NCI-H526 treated with DMSO at 0.1 percent for 48 hours (cell line): ENCODE measurements around the gene PASK.

Experiments used
- DNase-seq: peaks from one replicate; lab custom pipeline; 2025; lab: John Stamatoyannopoulos, UW

PASK gene

GRCh38 chr2:241147336-241147735 lies 1.9 kb downstream of the PASK start:
- no peak for DNase-seq

GRCh38 chr2:241146286-241146685 lies 3.0 kb downstream of the PASK start:
- no peak for DNase-seq

GRCh38 chr2:241142593-241142992 lies 6.7 kb downstream of the PASK start:
- DNase-seq: no peak

DNA sequence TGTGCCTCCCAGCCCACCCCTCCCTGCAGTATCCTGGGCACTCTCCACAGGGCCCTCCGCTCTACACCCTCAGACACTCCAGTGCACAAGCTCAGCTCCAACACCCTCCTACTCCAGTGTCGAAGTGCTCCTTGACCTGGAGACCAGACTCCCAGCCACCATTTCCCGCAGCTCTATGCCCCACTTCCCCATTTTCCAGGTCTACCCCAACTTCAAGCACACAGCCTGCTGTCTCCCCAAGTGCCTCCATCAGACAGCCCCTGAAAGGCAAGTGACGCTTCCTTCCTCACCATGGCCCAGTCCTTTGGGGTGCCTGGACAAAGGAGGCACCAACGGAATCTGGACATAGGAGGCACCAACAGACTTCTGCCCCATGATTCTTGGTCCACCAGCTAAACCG lies 7.2 kb downstream of the PASK start:
- DNase-seq: no peak

GRCh38 chr2:241141214-241141770 lies 8.0 kb downstream of the PASK start:
- DNase-seq: no peak

GRCh38 chr2:241140445-241140840 lies 8.8 kb downstream of the PASK start:
- DNase-seq: no peak

GRCh38 chr2:241139531-241140444 lies 9.5 kb downstream of the PASK start:
- no peak for DNase-seq

DNA sequence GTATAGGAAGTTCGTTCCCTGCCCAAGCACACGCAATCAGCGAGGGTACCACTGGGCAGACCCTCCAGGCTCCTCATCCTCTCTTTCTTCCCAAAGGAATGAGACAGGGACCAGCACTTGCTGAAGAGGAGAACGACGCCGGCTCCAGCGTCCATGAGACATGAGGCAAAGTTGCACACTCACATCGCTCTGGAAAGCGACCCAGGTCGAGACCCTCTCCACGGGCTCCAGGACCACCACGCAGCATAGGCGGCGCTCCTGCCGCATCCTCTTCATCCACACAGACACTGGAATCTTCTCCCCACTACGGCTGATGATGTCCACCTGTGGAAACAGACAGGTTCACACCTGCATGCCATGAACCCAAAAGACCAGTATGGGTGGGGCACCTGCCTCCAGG lies 10.8 kb downstream of the PASK start:
- DNase-seq: no peak

GRCh38 chr2:241137276-241138190 lies 11.7 kb downstream of the PASK start:
- DNase-seq: no peak

DNA sequence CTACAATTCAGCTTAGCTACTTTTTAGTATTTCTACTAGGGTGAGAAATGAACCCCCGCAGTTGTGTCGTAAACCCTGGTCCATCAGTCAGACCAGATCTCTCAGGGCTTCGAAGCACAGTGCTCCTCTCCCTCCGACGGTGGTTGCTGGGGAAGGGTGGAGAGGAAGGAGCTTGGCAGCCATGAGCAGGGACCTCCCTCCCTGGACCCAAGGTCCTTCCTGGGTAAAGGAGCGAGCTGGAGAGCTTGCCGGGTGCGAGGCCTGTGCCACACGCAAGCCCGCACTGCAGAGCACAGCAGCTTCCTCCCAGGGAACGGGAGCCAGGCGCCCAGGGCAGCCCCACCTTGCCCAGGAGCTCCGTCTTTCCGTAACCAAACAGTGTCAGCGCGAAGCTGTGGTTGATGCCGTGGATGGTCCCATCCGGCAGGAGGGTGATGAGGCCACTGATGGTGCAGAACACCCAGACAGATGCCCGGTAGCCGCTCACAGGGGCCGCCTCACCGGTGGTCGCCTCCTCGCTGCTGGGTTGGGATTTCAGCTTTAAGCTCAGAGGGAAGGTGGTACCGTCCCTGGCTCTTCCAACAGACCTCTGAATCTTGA lies 12.5 kb downstream of the PASK start:
- no peak for DNase-seq

DNA sequence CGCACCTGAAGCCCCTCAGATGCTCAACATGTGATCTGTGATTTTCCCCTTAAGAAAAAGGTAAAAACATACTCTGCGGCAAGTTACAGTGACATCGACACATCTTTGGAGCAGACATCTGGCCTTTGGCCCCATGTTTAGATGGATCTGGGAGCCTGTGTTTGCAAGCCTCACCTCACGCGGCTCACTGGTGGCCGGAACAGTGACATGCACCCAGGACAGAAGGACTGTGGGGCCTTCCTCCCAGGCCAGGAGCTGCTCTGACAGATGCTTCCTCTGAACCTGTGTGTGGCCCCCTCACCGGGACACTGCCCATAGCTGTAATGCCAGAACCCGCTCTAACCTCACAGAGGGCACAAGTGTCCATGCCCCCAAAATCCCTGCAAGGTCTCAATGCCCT lies 13.1 kb downstream of the PASK start:
- no peak for DNase-seq

DNA sequence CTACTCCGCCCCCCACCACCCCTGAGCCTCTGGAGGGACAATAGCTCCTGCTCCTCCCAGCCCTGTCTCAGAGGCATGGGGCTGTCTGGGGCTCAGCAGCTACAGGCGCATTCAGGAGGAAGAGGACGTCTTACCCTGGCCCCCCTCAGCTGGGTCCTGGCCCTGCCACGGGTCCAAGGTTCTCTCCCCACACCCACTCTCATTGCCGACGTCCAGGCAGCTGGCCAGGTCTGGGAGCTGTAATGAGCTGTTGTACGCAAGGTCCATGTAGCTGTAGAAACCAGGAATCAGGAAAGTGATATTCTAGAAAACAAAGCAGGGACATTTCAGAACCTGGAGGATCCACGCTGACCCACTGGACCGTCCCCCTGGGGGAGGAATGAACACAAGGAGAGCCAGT lies 13.5 kb downstream of the PASK start:
- DNase-seq: no peak

GRCh38 chr2:241134711-241135110 lies 14.6 kb downstream of the PASK start:
- DNase-seq: no peak

GRCh38 chr2:241133436-241133820 lies 15.8 kb downstream of the PASK start:
- no peak for DNase-seq

DNA sequence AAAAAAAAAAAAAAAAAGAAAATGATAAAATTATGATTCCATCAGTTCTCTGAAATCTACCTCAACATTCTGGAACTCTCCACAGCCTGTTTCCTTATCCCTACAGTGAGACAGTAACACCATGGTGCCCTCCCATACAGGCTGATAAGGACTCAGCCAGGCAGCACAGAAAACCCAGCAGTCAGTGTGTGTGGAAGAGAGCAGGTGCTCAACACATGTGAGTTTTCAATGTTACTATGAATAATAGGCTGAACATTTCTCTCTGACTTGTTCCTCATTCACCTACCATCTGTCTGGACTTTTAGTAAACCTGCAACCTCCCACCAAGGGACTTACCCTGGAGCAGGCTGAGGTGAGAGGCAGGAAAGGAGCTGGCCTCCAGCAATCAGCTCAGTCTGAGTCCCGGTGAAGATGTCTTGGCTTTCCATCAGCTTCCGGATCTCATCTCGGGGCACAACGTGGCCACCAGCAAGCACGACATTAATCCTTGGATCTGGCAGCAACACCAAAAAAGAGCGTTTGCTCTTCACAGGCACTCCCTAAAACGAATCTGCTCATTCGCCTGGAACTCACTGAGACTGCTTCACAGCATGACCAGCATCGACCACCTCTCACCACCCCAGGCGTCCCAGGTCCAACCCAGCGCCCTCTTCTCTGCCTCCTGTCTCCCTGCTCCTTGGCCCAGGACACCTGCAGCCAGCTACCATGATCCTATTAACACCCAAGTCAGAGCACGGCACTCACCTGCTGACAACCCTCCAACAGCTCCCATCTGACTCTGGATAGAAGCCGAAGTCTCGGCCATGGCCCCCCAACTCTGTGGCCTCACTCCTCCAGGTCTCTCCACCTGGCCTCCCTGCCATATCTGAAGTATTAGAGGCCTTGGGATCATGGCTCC lies 16.5 kb downstream of the PASK start:
- DNase-seq: no peak

DNA sequence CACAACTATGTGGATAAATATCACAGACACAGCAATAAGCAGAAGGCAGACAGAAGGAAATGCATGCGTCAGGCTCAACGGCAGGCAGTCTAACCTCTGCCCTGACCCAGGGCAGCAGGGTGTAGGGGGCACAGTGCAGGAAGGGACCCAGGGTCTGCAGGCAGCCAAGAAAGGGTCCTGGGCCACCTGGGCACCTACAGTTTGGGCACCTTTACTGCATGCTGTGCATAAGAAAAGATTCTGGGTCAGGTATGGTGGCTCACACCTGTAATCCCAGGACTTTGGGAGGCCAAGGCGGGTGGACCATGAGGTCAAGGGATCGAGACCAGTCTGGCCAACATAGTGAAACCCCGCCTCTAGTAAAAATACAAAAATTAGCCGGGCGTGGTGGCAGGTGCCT lies 17.7 kb downstream of the PASK start:
- DNase-seq: no peak

GRCh38 chr2:241130316-241130715 lies 19.0 kb downstream of the PASK start:
- no peak for DNase-seq

GRCh38 chr2:241129086-241129871 lies 20.0 kb downstream of the PASK start:
- DNase-seq: no peak

- DNase-seq: no peak
Observed at GRCh38 chr2:241128266-241128665, 21.0 kb downstream of the PASK start.

DNA sequence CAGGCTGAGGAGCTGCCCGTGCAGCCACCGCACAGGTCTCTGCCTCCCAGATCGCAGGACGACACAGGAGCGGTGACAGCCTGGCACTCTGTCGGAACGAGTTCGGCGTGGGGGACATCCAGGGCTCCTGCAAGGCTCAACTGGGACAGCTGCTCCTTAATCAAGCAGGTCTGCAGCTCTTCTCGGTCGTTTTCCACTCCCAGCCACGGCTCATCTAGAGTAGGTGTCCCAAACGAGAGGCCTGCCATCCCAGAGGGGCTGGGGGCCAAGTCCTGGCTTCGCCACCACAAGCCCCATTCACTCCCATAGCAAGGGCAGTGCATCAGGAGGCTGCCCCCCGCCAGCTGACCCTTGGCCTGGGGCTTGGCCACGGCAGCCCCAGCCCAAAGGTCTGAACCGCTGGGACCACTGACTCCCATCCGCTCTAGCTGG lies 22.5 kb downstream of the PASK start:
- no peak for DNase-seq
